Measurements from ENCODE around the gene HNMT.
"Not testable (repeated sequence)": the region's sequence is repeated elsewhere in the genome, so short reads cannot be mapped to it uniquely, and the experiment has no call there.

The HNMT gene

GRCh38 chr2:137975280-137976271 is 11.3 kb downstream of the HNMT start:
- Mint-ChIP-seq H3K27me3 (ENCODE audit: low read depth) (no peaks in the 10 kb centered on the region), H3K36me3 (ENCODE audit: low read depth) (no peaks in the 10 kb centered on the region), H3K4me1 (ENCODE audit: low read depth) (no peaks in the 10 kb centered on the region), H3K27ac (no peak overlapping the region), H3K4me3 (no peak overlapping the region), H3K9me3 (no peaks in the 10 kb centered on the region)
- no peak for DNase-seq (ENCODE audit: low spot score)

- Mint-ChIP-seq H3K4me1 (ENCODE audit: low read depth) (no peaks in the 10 kb centered on the region), H3K9me3 (no peaks in the 10 kb centered on the region), H3K27ac (no peak overlapping the region), H3K4me3 (no peak overlapping the region), H3K36me3 (ENCODE audit: low read depth) (no peaks in the 10 kb centered on the region), H3K27me3 (ENCODE audit: low read depth) (no peaks in the 10 kb centered on the region)
- DNase-seq (ENCODE audit: low spot score): no peak
These were observed 12.0 kb downstream of the HNMT start for GRCh38 chr2:137976274-137976673.

GRCh38 chr2:137977790-137978189 is 13.5 kb downstream of the HNMT start:
- H3K4me3 Mint-ChIP-seq: no peak overlapping the region
- no peaks in the 10 kb centered on the region for H3K36me3 Mint-ChIP-seq (ENCODE audit: low read depth)
- no peak for DNase-seq (ENCODE audit: low spot score)
- H3K4me1 Mint-ChIP-seq (ENCODE audit: low read depth): no peaks in the 10 kb centered on the region
- no peaks in the 10 kb centered on the region for H3K27me3 Mint-ChIP-seq (ENCODE audit: low read depth)
- H3K9me3 Mint-ChIP-seq: no peaks in the 10 kb centered on the region
- no peak overlapping the region for H3K27ac Mint-ChIP-seq

GRCh38 chr2:137980459-137980858 is 16.2 kb downstream of the HNMT start:
- DNase-seq (ENCODE audit: low spot score): no peak
- Mint-ChIP-seq H3K27ac (no peak overlapping the region), H3K9me3 (no peaks in the 10 kb centered on the region), H3K4me1 (ENCODE audit: low read depth) (no peaks in the 10 kb centered on the region), H3K27me3 (ENCODE audit: low read depth) (no peaks in the 10 kb centered on the region), H3K36me3 (ENCODE audit: low read depth) (no peaks in the 10 kb centered on the region), H3K4me3 (no peak overlapping the region)

- H3K36me3 Mint-ChIP-seq (ENCODE audit: low read depth): no peaks in the 10 kb centered on the region
- H3K4me1 Mint-ChIP-seq (ENCODE audit: low read depth): no peaks in the 10 kb centered on the region
- H3K9me3 Mint-ChIP-seq: no peaks in the 10 kb centered on the region
- H3K4me3 Mint-ChIP-seq: no peak overlapping the region
- no peak for DNase-seq (ENCODE audit: low spot score)
- H3K27ac Mint-ChIP-seq: no peak overlapping the region
- no peaks in the 10 kb centered on the region for H3K27me3 Mint-ChIP-seq (ENCODE audit: low read depth)
These were observed 16.9 kb downstream of the HNMT start for GRCh38 chr2:137981112-137981656.

GRCh38 chr2:137983581-137983980 is 19.3 kb downstream of the HNMT start:
- no peaks in the 10 kb centered on the region for H3K27me3 Mint-ChIP-seq (ENCODE audit: low read depth)
- no peaks in the 10 kb centered on the region for H3K4me1 Mint-ChIP-seq (ENCODE audit: low read depth)
- H3K36me3 Mint-ChIP-seq (ENCODE audit: low read depth): no peaks in the 10 kb centered on the region
- no peak for DNase-seq (ENCODE audit: low spot score)
- H3K4me3 Mint-ChIP-seq: no peak overlapping the region
- no peak overlapping the region for H3K27ac Mint-ChIP-seq
- H3K9me3 Mint-ChIP-seq: no peaks in the 10 kb centered on the region

- no peak overlapping the region for H3K27ac Mint-ChIP-seq
- no peaks in the 10 kb centered on the region for H3K9me3 Mint-ChIP-seq
- no peaks in the 10 kb centered on the region for H3K4me1 Mint-ChIP-seq (ENCODE audit: low read depth)
- no peak for DNase-seq (ENCODE audit: low spot score)
- no peaks in the 10 kb centered on the region for H3K27me3 Mint-ChIP-seq (ENCODE audit: low read depth)
- H3K4me3 Mint-ChIP-seq: no peak overlapping the region
- H3K36me3 Mint-ChIP-seq (ENCODE audit: low read depth): no peaks in the 10 kb centered on the region
These were observed 22.0 kb downstream of the HNMT start for GRCh38 chr2:137986268-137986667.

GRCh38 chr2:137987011-137987410 is 22.7 kb downstream of the HNMT start:
- no peak overlapping the region for H3K27ac Mint-ChIP-seq
- no peaks in the 10 kb centered on the region for H3K27me3 Mint-ChIP-seq (ENCODE audit: low read depth)
- no peaks in the 10 kb centered on the region for H3K9me3 Mint-ChIP-seq
- no peak overlapping the region for H3K4me3 Mint-ChIP-seq
- no peak for DNase-seq (ENCODE audit: low spot score)
- H3K4me1 Mint-ChIP-seq (ENCODE audit: low read depth): no peaks in the 10 kb centered on the region
- no peaks in the 10 kb centered on the region for H3K36me3 Mint-ChIP-seq (ENCODE audit: low read depth)

- H3K27me3 Mint-ChIP-seq (ENCODE audit: low read depth): no peaks in the 10 kb centered on the region
- H3K4me1 Mint-ChIP-seq (ENCODE audit: low read depth): no peaks in the 10 kb centered on the region
- no peaks in the 10 kb centered on the region for H3K9me3 Mint-ChIP-seq
- H3K27ac Mint-ChIP-seq: no peak overlapping the region
- no peak overlapping the region for H3K4me3 Mint-ChIP-seq
- no peaks in the 10 kb centered on the region for H3K36me3 Mint-ChIP-seq (ENCODE audit: low read depth)
- no peak for DNase-seq (ENCODE audit: low spot score)
These were observed 26.8 kb downstream of the HNMT start for GRCh38 chr2:137991078-137991477.

GRCh38 chr2:137992039-137992646 is 27.9 kb downstream of the HNMT start:
- Mint-ChIP-seq H3K27me3 (ENCODE audit: low read depth) (no peaks in the 10 kb centered on the region), H3K27ac (no peak overlapping the region), H3K4me1 (ENCODE audit: low read depth) (no peaks in the 10 kb centered on the region), H3K4me3 (no peak overlapping the region), H3K36me3 (ENCODE audit: low read depth) (no peaks in the 10 kb centered on the region), H3K9me3 (no peaks in the 10 kb centered on the region)
- no peak for DNase-seq (ENCODE audit: low spot score)

- H3K27me3 Mint-ChIP-seq (ENCODE audit: low read depth); DNase-seq (ENCODE audit: low spot score); H3K4me1 Mint-ChIP-seq (ENCODE audit: low read depth); H3K36me3 Mint-ChIP-seq (ENCODE audit: low read depth); H3K27ac Mint-ChIP-seq; H3K9me3 Mint-ChIP-seq; H3K4me3 Mint-ChIP-seq: not testable (repeated sequence)
These were observed 29.6 kb downstream of the HNMT start for GRCh38 chr2:137993715-137994476.

- H3K4me3 Mint-ChIP-seq; H3K36me3 Mint-ChIP-seq (ENCODE audit: low read depth); H3K9me3 Mint-ChIP-seq; DNase-seq (ENCODE audit: low spot score); H3K27ac Mint-ChIP-seq; H3K27me3 Mint-ChIP-seq (ENCODE audit: low read depth); H3K4me1 Mint-ChIP-seq (ENCODE audit: low read depth): not testable (repeated sequence)
These were observed 31.1 kb downstream of the HNMT start for GRCh38 chr2:137995368-137995767.

GRCh38 chr2:137996158-137996557 is 31.9 kb downstream of the HNMT start:
- H3K4me3 Mint-ChIP-seq; H3K9me3 Mint-ChIP-seq; H3K4me1 Mint-ChIP-seq (ENCODE audit: low read depth); H3K36me3 Mint-ChIP-seq (ENCODE audit: low read depth); DNase-seq (ENCODE audit: low spot score); H3K27me3 Mint-ChIP-seq (ENCODE audit: low read depth); H3K27ac Mint-ChIP-seq: not testable (repeated sequence)

- Mint-ChIP-seq H3K27ac (no peak overlapping the region), H3K27me3 (ENCODE audit: low read depth) (no peaks in the 10 kb centered on the region), H3K9me3 (no peaks in the 10 kb centered on the region), H3K4me1 (ENCODE audit: low read depth) (no peaks in the 10 kb centered on the region), H3K36me3 (ENCODE audit: low read depth) (no peaks in the 10 kb centered on the region), H3K4me3 (no peak overlapping the region)
- no peak for DNase-seq (ENCODE audit: low spot score)
These were observed 33.5 kb downstream of the HNMT start for GRCh38 chr2:137997733-137998132.
